ENCODE results near the gene ARFGAP2.

ARFGAP2 gene

GRCh38 chr11:47172740-47173336, 3.8 kb downstream of the ARFGAP2 start:
- Histone ChIP-seq H3K4me3 (ENCODE audit: low read length, poor library complexity, severe bottlenecking) (peak overlapping the region; percentile 39), H3K4me1 (ENCODE audit: insufficient read depth, low read length, poor library complexity, severe bottlenecking) (peaks cover 38% of the 10 kb centered on the region), H3K9me3 (ENCODE audit: insufficient read depth, low read depth, low read length) (no peaks in the 10 kb centered on the region), H3K79me2 (ENCODE audit: insufficient read depth, low read length) (peaks cover 76% of the 10 kb centered on the region), H2AFZ (ENCODE audit: low read length) (no peak overlapping the region), H3K4me2 (ENCODE audit: low read depth, low read length, poor library complexity, severe bottlenecking) (peak overlapping the region; percentile 56), H3K9ac (ENCODE audit: low read depth, low read length, poor library complexity, severe bottlenecking) (peak overlapping the region; percentile 28), H3K27me3 (ENCODE audit: insufficient read depth, low read length, poor library complexity, severe bottlenecking) (peaks cover 4% of the 10 kb centered on the region), H4K20me1 (ENCODE audit: insufficient read depth, low read length, poor library complexity, severe bottlenecking) (peaks cover 51% of the 10 kb centered on the region), H3K9me2 (replicated peaks; ENCODE audit: low read depth, low read length) (no peaks in the 10 kb centered on the region), H3K36me3 (ENCODE audit: insufficient read depth, low read length) (peaks cover 49% of the 10 kb centered on the region; the same call in 1 of the 2 replicates), H3F3A (ENCODE audit: low read depth) (no peaks in the 10 kb centered on the region)
- no peak for TF ChIP-seq CTCF (conservative IDR thresholded peaks at IDR 0.05; ENCODE audit: low read length)

- Histone ChIP-seq H3K36me3 (ENCODE audit: insufficient read depth, low read length) (peaks cover 59% of the 10 kb centered on the region; the same call in 1 of the 2 replicates), H3K4me1 (ENCODE audit: insufficient read depth, low read length, poor library complexity, severe bottlenecking) (peaks cover 35% of the 10 kb centered on the region), H3F3A (ENCODE audit: low read depth) (no peaks in the 10 kb centered on the region), H3K27me3 (ENCODE audit: insufficient read depth, low read length, poor library complexity, severe bottlenecking) (peaks cover 4% of the 10 kb centered on the region), H3K79me2 (ENCODE audit: insufficient read depth, low read length) (peaks cover 85% of the 10 kb centered on the region), H3K9me3 (ENCODE audit: insufficient read depth, low read depth, low read length) (no peaks in the 10 kb centered on the region), H3K4me2 (ENCODE audit: low read depth, low read length, poor library complexity, severe bottlenecking) (peak overlapping the region; percentile 56), H3K9ac (ENCODE audit: low read depth, low read length, poor library complexity, severe bottlenecking) (no peak overlapping the region), H4K20me1 (ENCODE audit: insufficient read depth, low read length, poor library complexity, severe bottlenecking) (peaks cover 54% of the 10 kb centered on the region), H2AFZ (ENCODE audit: low read length) (no peak overlapping the region), H3K4me3 (ENCODE audit: low read length, poor library complexity, severe bottlenecking) (peak overlapping the region; percentile 39), H3K9me2 (replicated peaks; ENCODE audit: low read depth, low read length) (no peaks in the 10 kb centered on the region)
- no peak for TF ChIP-seq CTCF (conservative IDR thresholded peaks at IDR 0.05; ENCODE audit: low read length)
- TF ChIP-seq EZH2phosphoT487 (IDR thresholded peaks at IDR 0.05; ENCODE audit: borderline replicate concordance), result no peak
Observed at GRCh38 chr11:47171856-47172255, 4.8 kb downstream of the ARFGAP2 start.

GRCh38 chr11:47171061-47171838, 5.4 kb downstream of the ARFGAP2 start:
- H3K79me2 ChIP-seq (ENCODE audit: insufficient read depth, low read length), result peaks cover 81% of the 10 kb centered on the region
- no peak overlapping the region for H2AFZ ChIP-seq (ENCODE audit: low read length)
- peaks cover 1% of the 10 kb centered on the region for H3K27me3 ChIP-seq (ENCODE audit: insufficient read depth, low read length, poor library complexity, severe bottlenecking)
- H3K4me1 ChIP-seq (ENCODE audit: insufficient read depth, low read length, poor library complexity, severe bottlenecking), result peaks cover 34% of the 10 kb centered on the region
- H4K20me1 ChIP-seq (ENCODE audit: insufficient read depth, low read length, poor library complexity, severe bottlenecking), result peaks cover 51% of the 10 kb centered on the region
- no peak overlapping the region for H3K4me3 ChIP-seq (ENCODE audit: low read length, poor library complexity, severe bottlenecking)
- peak overlapping the region; percentile 56 for H3K4me2 ChIP-seq (ENCODE audit: low read depth, low read length, poor library complexity, severe bottlenecking)
- H3K36me3 ChIP-seq (ENCODE audit: insufficient read depth, low read length), result peaks cover 65% of the 10 kb centered on the region; the same call in 1 of the 2 replicates
- no peak overlapping the region for H3K9ac ChIP-seq (ENCODE audit: low read depth, low read length, poor library complexity, severe bottlenecking)
- no peaks in the 10 kb centered on the region for H3K9me3 ChIP-seq (ENCODE audit: insufficient read depth, low read depth, low read length)
- TF ChIP-seq CTCF (conservative IDR thresholded peaks at IDR 0.05; ENCODE audit: low read length) (no peak), EZH2phosphoT487 (IDR thresholded peaks at IDR 0.05; ENCODE audit: borderline replicate concordance) (no peak)
- H3K9me2 ChIP-seq (replicated peaks; ENCODE audit: low read depth, low read length), result no peaks in the 10 kb centered on the region
- H3F3A ChIP-seq (ENCODE audit: low read depth), result no peaks in the 10 kb centered on the region

Measured in Loucy (cell line).